Tibial nerve (tissue), 3 donors: ENCODE results near the gene C17orf78.

Source experiments
- CTCF ChIP-seq, 5 experiments: fragments of 200-600 bp in 3 of 5; fragments of 450-650 bp in 2 of 5; sonication (generic) in 3 of 5; IDR thresholded peaks; one replicate each; pipeline ENCODE4 v1.5.1; 2016 to 2019; ENCODE audit warnings: antibody characterized with exemption in 5 of 5, mild to moderate bottlenecking in 3 of 5, moderate library complexity in 2 of 5
- POLR2A ChIP-seq, 2 donors: fragments of 450-650 bp; IDR thresholded peaks; one replicate each; pipeline ENCODE4 v1.6.1; 2017; ENCODE audit warnings: antibody characterized with exemption in 2 of 2, mild to moderate bottlenecking in 2 of 2, moderate library complexity in 2 of 2

DNA sequence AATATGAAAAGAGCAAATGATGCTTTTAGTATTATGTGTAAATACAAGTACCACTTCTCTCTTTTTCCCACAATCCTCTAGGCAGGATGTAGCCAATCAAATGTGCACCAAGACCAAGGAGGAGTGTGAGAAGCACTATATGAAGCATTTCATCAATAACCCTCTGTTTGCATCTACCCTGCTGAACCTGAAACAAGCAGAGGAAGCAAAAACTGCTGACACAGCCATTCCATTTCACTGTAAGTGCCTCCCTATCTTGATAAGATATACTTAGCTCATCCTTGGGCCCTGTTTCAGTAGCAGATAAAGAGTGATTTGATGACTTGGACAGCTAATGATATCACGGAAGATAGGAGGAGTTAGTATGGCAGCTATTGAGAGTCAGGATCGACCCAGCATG is 64.6 kb downstream of the C17orf78 start:
- TF ChIP-seq CTCF (IDR thresholded peaks at IDR 0.05) = no peak
- no peak for TF ChIP-seq POLR2A (IDR thresholded peaks at IDR 0.05)
